Activated T-helper 1 cell treated with Interleukin-2 at 50 U/mL for 16 hours (primary cell): ENCODE results near the gene TRPC4.

Source experiments
- DNase-seq: peaks from one replicate; pipeline ENCODE4 v3.0.0-alpha.2; 2020; ENCODE audit warnings: low read depth

The TRPC4 gene

DNA sequence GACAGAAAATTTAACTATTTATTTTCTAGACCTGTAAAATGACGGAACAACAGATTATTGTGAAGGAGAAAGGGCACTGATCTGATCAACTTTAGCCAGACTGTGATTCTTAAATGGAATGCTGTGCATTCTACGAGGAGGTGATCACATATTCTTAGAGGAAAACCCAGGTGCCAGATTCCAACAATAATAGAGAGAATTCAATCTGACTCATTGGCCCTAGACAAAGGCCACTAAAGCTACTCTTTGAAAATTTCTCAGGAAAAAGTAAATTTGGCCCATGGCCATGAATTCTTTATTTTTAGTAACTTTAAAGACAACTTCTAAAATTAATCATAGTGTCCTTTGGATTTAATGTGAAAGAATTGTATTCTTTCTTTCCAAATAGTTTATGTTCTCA is 212.4 kb downstream of the TRPC4 start:
- no peak for DNase-seq

DNA sequence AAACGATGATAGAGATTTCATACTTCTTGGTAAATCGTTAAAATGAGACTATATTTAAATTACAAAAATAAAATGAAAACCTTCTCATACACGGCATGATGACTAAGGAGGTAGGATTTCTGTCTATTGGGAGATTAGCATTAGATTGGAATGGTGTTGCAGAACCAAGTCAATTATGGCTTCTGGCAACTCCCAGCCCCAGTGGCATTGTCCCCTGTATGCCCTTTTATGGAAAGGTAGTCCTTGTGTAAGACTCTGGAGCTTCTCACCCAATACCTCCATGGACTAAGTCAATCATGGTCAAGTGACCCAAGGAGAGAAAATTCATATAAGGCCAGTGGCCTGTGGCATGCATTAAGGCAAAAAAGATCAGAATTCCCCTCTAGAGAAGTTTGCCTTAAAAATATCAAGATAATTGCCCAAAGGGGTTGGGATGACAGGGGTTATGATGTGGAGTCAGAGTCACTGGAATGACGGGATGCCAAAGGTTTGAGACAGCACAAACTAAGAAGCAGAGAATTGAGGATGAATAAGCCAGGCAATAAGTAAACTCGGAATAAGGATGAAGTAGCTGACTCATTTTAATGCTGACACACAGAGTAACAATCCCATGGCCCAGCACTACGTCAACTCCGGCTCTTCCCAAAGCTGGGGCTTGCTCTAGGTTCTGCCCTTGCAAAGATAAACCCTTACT is 213.2 kb downstream of the TRPC4 start:
- no peak for DNase-seq

DNA sequence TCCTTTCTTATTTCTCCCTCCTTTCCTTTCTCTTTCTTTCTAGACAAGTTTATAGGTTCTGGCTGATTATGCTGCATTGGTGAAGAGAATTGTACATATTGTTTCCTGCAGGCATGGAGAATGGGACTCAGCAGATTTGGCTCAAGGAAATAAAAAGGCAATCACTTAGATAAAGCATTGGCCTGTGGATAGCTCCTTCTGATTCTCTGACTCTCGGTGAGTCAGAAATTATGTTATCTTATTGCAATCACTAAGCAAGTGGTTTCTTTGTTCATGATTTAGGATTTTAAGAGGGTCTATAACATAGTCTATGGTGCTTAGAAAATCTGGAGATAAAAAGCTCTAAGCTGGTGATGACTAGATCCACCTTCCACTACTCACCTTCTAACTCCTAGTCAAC is 217.0 kb downstream of the TRPC4 start:
- DNase-seq: no peak

DNA sequence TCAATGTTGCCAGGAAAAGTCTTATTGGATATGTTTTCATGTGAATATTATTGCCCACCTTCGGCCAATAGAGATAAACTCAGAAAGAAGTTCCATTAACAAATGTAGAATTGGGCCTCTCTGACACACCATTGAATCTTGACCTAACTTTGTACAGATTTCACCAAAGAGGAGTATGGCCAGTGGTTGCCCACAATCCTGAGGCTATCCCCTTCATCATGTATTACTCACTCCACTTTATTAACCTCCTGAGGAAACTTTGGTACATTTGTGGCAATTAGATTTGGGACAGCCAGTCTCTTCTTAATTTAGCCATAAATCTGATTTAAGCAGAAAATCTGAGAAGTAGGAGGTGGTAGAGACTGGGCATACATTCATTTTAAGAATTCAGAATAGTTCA is 217.7 kb downstream of the TRPC4 start:
- DNase-seq: no peak

DNA sequence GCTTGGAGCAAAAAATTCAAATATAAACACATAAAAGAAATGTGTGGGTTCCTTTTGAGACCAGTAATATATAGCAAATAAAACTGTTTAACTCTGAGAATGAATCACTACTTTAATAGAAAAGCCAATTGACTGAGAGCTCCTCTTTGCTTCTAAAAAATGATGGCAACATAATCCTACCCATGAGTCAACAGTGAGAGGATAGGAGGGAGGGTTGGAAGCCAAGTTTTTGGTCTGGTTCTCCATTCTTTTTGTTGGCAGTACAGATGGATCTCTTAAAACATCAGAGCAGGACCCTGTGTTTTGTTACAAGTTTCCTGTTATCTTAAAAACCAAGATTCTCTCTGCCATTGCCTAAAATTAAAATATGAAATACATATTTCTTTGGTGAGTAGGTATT is 221.0 kb downstream of the TRPC4 start:
- DNase-seq: no peak

DNA sequence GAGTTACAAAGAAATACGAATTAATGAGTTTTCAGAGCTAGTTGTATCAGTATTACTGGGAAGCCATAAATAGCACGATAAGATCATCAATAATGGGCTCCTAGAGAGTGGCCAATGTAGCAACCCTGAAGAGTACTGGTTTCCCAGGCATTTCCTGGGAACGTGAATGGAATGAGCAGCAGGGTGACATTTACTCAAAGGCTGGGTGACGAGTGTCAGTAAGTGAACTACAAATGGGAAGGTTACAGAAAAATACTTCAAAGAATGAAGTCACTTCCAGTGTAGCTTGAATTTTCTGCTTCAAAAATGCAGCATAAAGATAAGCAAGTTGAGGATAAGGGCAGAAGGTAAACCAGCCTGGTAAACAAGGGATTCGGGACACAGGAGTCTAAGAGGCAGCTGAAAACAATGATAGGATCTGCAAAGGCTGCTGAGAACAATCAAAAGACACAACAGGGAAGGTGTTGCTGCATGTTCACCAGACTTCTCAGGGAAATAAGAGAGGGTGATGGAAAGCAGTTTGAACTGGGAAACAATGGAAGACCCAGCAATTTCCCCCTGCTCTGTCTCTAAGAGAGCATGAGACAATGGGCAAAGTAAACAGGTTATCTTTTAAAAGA is 222.4 kb downstream of the TRPC4 start:
- DNase-seq: no peak

DNA sequence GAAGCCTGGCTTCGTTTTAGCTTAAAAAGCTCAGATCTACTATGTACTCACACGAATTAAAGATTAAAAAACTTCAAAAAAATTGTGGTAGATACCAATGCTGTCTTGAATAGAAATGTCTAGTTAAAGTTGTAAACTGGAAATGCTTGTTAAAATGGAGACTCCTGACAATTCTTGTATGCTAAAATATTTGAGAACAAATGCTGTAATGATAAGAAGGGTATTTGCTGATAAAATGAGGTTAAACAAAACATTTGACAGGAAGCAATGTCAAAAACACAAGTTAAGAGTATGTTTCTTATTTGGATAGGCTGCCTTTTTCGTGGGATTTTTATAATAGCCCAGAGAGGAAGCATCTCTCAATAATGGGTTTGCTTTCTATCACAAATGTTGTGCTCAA is 223.0 kb downstream of the TRPC4 start:
- no peak for DNase-seq

DNA sequence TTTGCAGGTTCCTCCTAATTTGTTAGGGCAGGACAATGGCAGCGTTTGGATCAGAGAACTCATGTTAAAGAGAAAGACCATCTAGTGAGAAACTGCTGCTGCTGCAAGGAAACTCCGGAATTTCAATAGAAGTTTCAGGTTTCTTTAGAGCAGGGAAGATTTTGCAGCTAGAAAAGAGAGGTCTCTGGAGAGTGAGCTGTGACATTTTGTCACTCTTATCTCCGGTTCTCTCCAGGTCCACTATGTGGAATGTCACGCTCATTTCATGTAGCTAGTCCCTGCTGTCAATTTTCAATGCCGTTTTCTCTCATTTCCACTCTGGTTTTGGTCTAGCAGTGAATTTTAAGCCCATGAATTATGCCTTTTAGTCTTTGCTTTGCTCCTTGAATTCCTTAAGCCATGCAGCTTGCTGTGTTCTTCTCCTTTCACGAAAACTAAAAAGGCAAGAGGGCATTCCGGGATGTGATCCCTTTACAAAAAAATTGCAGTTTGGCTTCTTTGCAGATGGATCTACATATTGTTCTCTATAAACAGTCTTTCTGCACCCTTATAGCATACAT is 224.3 kb downstream of the TRPC4 start:
- no peak for DNase-seq

DNA sequence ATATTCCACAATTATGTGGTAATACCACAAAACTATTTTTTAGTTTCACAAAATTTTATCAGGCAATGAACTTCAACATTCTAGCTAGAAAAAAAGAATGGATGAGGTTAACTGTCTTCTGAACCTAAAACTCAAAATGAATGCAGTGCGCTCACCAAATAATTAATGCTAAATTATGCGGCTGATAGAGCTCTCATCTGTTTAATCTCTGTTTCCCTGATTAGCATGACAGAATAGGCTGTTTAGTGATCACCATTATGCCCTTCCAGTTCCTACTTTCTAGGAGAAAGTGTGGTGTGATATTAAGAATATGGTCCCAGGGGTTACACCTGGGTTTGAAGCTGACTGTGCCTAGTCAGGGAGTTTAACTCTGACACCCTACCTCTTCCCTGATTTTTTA is 228.2 kb downstream of the TRPC4 start:
- no peak for DNase-seq

DNA sequence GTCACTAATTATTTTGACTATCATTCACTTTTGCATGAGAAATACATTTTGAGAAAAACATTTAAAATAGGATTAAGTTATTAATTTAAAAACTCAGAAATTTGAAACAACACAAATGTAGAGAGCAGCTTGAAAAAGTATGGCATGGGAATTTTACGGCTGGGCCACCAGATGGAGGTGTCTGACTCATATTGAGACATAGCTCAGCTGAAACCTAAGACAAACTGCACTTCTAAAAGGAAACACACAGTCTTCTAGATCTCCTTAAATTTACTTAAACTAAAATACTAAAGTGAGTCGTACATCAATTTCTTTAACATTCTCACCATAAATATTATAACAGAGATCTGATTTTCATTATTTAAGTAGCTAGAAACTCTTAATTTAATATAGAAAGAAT is 229.1 kb downstream of the TRPC4 start:
- no peak for DNase-seq

DNA sequence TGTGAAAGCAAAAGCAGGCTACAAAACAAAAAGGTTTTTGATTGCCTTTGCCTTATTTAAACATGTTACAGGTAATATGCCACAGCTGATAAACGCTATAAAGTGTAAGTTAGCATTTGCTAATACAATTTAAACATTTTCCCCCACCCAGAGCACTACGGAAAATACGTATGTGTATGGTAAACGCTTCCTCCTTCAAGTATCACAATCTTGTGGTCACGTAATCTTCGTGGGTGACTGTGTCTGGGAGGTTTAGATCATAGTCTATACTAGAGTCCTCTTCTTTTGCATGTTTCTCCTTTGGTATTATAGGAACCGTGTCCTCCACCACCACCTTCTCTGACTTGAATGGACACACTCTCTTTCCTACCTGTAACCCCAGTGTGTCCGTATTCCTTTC is 232.9 kb downstream of the TRPC4 start:
- no peak for DNase-seq

DNA sequence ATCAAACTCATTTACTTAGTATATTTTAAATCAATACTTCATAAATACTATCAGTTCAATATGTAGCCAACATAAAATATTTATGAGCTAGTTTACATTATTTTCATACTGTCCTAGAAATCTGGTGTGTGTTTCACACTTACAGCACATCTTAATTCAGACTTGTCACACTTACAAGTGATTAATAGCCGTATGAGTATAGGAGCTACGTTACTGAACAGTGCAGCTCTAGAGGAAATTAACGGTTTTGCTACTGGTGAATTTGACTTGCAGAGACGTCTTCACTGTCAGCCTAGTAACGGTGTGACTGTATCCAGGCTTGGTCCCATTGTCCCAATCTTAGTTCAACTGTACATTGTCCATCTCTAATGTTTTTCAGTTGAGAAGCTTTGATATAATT is 237.3 kb downstream of the TRPC4 start:
- no peak for DNase-seq

DNA sequence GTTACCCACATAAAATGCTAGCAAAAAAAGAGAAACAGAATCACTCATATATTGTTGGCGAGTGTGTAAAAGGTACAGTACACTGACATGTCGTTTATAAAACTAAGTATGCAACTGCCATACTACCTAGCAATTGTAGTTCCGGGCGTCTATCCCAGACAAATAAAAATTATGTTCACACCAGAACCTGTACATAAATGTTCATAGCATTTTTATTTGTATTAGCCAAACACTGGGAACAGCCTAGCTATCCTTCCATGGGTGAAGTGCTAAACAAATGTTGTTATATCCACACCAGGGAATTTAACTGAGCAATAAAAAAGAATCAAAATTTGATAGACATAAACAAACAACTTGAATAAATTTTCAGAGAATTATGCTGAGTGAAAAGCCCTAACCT is 242.1 kb downstream of the TRPC4 start:
- no peak for DNase-seq

DNA sequence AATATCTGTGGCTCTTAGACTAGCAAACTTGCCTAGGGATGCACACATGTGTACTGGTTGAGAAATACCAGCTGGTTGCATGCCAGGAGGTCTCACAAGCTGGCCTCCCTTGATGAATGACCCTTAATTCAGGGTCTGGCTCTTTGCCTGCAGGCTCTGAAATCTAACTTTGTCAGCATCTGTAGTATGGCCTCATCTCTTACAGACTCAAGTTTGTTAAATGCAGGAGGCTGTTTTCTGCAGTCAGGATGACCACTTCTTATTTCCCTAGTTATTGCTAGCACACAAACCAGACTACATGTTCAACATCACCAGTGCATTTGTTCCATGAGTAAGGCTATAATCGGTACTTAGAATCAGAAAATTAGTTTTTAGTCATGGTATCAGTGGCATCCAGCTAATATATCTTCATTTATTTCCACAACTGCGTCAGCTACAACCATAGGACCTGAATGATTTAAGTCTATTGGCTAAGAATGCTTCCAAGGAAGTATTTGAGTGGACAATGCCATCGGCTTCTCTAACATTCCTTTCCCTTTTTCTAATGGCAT is 247.7 kb downstream of the TRPC4 start:
- DNase-seq: no peak

DNA sequence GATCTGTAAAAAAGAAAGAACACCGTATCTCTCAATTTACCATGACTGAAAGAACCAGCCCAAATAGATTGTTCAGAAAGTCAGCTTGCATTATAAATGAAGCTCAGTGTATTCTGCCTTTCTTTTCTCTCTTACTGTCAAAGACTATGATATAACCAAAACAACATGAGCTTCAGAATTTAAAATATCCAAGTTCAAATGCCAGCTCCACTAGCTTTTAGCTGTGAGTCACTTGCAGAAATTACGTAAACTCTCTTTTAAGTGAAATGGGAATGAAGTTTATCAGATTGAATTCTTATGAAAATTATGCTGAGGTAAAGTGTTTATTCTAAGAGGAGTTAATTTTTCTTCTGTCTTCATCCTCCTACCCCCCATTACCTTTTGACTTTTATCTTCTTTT is 251.0 kb downstream of the TRPC4 start:
- no peak for DNase-seq

DNA sequence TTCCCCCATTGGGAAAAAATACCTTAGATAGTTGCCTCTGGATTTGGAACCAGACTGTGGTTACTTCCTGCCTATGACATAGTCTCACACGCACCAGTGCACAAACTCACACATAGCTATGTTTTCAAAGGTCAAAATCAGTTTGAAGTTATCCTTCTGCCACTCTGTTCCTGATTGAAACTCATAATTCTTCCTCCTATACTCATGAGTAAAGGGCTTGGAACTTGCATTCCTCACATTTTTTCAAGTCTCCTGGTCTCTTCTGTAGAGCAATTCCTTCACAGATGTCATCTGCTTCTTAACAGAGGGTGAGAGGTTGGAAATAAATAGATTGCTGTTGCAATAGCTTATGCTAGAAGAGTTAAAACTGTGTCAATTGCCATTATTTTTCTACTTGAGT is 252.4 kb downstream of the TRPC4 start:
- DNase-seq: no peak

DNA sequence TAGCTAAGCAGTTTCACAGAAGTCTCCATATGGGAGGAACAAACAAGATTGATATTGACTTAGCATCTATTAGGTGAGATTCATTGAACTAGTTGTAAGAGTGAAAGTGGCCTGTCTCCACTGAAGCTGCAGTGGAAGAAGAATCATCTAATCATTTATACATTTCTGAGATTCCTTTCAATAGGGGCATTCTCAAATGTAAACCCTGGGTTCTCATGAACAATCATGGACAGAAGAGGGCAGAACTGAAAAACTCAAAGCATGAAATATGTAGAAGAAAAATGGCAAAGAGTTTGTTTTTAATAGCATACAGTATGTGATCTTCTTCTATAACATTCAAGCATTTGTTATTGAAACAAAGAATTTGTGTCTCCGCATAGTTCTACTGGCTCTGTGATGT is 253.4 kb downstream of the TRPC4 start:
- no peak for DNase-seq

DNA sequence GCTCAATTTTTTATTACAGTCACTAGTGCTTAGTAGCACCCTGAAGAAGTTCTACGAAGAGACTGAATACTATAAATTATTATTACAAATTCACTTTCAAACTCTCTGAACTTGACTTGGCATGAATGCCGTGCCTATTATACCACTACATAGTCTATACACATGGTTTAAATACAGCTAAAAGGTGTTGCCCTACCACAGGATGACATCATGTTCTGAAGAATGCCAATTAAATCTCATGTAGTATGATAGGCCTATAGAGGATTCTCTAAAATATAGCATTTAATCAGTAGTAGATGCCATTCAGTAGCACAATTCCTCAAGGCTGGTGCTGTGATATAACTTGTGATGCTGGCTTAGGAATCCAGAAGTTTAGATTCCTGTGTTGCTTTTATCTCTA is 254.3 kb downstream of the TRPC4 start:
- DNase-seq: no peak

DNA sequence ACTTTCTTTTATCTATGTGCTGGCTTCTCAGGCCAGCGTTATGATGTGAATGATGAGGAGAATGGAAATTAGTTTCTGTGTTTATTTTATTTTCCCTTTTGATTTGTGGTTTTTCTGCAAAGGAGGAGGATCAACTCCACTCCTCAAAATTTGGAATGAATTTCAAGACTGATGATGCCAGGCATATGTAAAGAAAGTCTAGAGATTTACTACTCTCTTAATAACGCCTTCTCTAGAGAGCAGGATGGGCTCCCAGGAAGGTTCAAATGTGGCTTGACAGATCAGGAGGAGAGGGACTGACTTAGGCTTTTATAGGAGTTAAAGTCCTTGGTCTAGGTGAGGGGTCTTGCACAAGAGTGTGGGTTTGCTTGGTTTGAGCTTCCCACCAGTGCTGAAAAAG is 255.9 kb downstream of the TRPC4 start:
- no peak for DNase-seq

DNA sequence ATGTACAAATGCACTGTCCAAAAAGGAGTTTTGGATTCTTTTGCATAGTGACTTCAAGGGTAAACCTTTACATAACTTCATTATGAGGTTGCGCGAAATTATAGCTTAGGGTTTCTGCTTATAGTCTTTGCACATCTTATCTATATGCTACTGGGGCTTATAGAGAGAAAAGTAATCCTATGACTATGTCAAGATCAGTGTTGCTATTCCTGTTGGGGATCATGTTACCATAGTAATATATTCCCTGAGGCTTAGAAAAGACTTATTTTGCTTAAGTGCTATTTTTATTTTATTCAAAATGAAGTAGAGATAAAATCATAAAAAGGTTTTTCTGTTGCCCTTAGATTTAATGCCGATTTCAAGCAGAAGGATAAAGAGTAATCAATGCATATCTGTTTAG is 256.3 kb downstream of the TRPC4 start:
- no peak for DNase-seq

DNA sequence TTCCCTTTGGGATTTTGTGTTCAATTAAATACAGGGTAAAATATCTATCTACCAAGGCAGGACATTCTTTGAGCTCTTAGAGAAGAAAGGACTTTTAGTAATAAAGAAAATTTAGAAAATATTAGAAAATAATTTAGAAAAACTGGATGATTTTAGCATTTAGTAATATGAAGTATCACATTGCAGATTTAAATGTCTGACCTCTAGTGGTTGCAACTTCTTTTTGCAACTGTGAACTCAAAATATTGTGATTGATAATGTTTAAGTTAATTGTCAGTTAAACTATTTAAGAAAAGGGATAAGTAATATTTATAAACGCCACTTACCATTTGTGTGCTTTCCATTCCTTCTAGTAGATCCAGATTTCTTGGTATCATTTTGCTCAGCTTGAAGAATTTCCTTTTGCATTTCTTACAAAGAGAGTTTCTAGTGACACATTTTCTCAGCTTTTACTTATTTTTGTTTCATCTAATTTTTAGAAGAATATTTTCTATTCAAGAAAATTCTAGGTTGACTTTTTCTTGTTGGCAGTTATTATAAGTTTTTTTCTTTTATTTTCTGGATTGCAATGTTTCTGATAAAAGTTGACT is 260.7 kb downstream of the TRPC4 start:
- no peak for DNase-seq

DNA sequence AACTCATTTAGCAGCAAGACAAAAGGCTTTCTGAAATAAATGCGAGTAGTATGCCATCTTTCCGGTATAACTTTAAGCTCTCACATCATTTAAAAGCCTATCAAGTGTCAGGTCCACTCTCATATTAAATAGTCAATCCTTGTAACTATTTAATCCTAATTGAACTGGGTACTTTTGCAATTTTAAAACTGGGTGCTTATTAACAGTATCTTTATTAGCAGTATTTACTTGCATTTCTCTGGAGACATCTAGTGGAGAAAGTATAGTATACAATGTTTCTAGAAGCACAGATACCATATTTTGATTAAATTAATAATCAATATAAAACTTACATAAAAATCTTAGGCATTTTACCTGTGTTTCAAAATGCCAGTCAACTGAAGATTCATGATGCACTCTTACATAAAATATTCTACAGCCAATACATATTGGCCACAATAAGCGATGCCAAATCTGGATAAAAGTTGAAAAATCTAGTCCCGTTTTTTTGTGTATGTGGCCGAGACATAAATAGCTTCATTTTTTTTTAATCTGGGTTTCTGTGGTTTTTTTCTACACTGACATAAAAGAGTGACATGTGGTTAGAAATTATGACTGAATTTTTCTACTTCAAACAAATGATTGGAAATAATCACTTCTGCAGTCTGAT is 266.7 kb downstream of the TRPC4 start:
- DNase-seq: no peak
